CD1c-positive myeloid dendritic cell (primary cell): ENCODE results near the gene DNAJB1.
A peak's percentile ranks its signal among the peaks of the same experiment; 100 is the strongest.

Source experiments
- DNase-seq: peaks from one replicate; pipeline ENCODE4 v3.0.0-alpha.2; 2016; ENCODE audit errors: extremely low spot score

The DNAJB1 gene

GRCh38 chr19:14496029-14496833 is 22.0 kb downstream of the DNAJB1 start, which contains the start of gene GIPC1:
GIPC1 (minus strand) TSS chr19:14496127; CDS start chr19:14482976, 13,151 bp downstream.
- peak; percentile 85 for DNase-seq

DNA sequence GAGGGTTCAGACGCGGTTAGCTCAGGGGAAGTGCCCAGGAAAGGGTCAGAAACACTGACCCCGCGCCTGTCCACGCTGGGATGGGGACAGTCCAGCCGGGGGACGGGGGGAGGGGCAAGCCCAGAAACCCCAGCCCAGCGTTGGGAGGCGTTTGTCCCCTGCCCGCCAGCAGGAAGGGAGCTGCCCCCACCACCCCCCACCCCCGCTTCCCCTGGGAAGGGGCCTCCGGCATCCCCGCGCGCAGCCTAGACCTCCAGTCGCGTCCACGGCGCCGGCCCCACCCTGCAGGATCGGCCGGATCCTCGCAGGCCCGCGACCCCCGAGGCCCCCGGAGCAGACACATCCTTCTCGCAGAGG is 22.5 kb downstream of the DNAJB1 start:
- no peak for DNase-seq

- DNase-seq: no peak
Observed at GRCh38 chr19:14494910-14495671, 23.1 kb downstream of the DNAJB1 start.

DNA sequence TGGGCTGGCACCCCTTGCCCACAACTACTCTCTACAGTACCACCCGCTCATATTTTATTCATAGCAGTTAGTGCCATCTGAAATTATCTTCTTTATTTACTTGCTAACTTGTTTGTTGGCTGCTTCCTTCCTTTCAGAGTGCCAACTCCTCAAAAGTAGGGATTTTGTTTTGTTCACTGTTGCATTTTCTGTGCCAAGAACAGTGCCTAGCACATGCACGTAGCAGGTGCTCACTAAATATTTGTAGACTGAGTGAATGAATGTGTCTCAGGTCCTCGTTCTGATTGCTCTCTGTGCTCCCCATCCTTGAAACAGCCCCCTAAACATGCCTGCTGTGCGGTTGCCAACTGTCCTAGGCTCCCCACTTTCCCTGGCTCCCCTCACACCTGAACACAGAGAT is 23.8 kb downstream of the DNAJB1 start:
- no peak for DNase-seq

DNA sequence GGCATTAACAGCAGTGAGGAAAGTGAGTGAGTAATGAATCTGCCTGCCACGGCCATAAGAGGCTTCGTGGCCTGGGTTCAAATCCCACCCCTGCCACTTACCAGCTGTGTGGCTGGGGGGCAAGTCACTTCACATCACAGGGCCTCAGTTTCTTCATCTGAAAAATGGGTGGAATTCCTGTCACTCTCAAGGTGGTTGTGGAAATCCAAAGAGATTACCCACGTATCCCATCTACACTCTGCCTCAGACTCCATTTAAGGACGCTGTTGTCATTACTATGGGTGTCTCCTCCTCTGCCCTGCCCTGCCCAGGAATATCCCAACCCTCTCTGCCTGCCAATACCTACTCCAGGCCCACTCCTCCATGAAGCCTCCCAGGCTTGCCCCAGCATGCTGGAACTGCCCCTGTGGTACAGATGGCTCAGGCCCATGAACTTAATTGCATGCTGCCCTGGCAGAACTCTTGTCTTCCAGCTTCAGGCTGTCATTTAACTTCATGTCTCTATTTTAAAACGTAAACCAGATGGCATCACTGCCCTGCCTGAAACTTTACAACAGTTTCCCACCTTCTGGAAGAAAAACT is 25.4 kb downstream of the DNAJB1 start:
- DNase-seq: no peak

DNA sequence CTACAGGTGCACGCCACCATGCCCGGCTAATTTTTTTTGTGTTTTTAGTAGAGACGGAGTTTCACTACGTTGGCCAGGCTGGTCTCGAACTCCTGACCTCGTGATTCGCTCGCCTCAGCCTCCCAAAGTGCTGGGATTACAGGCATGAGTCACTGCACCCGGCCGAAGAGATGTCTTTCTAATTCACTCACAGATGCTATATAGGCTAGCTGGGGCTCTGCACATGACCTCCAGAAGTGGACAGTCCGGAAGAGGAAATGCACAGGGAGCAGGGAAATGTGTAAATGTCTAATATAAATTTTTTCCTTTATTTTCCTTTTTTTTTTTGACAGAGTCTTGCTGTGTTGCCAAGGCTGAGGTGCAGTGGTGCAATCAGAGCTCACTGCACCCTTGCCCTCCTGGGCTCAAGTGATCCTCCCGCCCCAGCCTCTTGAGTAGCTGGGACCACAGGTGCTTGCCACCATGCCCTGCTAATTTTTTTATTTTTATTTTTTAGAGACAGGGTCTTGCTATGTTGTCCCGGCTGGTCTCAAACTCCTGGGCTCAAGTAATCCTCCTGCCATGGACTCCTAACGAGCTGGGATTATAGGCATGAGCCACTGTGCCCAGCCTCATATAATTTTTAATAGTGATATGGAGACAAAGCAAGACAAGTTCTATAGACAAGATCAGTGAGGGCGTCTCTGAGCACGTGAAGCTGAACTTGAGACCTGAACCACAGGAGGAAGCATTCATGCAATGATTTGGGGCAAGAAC is 30.6 kb downstream of the DNAJB1 start:
- no peak for DNase-seq

- no peak for DNase-seq
Observed at GRCh38 chr19:14482172-14482941, 35.8 kb downstream of the DNAJB1 start.

- DNase-seq: no peak
Observed at GRCh38 chr19:14480700-14481079, 37.5 kb downstream of the DNAJB1 start.

- peak; percentile 77 for DNase-seq
Observed at GRCh38 chr19:14479975-14480699, 38.1 kb downstream of the DNAJB1 start.

DNA sequence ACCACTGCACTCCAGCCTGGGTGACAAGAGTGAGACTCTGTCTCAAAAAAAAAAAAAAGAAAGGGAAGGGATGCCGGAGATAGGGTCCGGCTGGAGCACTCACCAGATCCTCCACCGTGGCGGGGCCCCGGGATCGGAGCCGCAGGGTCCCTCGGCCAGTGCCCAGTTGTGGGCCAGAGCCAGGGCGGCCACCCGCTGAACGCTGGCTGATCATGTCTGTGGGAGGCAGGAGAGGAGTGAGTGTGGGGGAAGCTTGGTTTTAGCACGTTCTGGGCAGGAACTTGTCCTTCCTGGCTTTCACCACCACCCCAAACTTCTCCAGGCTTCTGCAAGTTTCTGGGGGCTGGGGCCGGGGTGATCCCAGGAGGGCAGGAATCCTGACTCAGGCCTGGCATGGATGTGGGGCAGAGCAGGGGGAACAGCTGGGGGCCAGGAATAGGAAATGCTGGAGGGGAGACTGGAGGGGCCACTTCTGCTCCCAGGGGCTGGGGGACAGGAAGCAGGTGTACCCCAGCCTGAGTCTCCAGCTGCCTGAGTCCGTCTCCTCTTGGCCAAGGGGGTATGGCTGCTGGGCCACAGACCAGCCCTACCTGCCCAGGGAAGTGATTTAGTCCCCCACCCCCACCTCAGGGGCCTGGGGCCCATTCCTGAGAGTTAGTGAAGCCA is 38.8 kb downstream of the DNAJB1 start:
- DNase-seq: no peak

- DNase-seq: no peak
Observed at GRCh38 chr19:14478113-14478545, 40.1 kb downstream of the DNAJB1 start.

GRCh38 chr19:14477418-14478112 is 40.6 kb downstream of the DNAJB1 start:
- DNase-seq: no peak

DNA sequence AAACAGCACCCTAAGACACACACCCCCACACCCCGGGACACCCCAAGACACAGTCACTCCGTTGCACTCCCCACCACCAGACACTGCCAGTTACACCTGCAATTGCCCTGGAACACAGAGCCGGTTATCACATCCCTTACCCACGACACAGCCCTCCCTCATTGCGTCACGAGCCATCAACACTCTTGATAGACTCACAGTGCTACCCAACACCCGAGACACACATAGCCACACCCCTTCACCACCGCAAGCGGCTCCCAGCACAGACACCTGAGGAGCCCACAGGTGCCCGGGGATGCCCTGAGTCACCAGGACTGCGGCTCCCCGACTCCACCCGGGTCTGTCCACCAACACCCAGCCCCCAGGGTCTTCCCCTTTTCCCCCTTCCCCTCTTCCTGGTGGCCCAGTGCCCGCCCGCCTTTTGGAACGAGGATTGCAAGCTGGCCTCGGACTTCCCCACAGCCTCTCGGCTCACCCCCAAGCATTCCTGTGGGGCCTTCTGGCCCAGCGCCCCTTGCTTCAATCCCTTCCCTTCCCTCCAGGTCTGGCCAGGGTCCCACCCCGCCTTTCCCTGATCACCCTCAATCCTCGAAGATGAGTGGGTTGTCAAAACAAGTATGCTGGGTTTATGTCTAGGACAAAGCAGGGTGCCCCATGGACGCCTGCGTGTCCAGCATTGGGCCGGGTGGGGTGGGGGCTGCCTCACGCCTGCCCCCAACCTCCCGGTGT is 41.4 kb downstream of the DNAJB1 start:
- peak; percentile 53 for DNase-seq

GRCh38 chr19:14476327-14476672 is 41.9 kb downstream of the DNAJB1 start:
- DNase-seq: no peak

DNA sequence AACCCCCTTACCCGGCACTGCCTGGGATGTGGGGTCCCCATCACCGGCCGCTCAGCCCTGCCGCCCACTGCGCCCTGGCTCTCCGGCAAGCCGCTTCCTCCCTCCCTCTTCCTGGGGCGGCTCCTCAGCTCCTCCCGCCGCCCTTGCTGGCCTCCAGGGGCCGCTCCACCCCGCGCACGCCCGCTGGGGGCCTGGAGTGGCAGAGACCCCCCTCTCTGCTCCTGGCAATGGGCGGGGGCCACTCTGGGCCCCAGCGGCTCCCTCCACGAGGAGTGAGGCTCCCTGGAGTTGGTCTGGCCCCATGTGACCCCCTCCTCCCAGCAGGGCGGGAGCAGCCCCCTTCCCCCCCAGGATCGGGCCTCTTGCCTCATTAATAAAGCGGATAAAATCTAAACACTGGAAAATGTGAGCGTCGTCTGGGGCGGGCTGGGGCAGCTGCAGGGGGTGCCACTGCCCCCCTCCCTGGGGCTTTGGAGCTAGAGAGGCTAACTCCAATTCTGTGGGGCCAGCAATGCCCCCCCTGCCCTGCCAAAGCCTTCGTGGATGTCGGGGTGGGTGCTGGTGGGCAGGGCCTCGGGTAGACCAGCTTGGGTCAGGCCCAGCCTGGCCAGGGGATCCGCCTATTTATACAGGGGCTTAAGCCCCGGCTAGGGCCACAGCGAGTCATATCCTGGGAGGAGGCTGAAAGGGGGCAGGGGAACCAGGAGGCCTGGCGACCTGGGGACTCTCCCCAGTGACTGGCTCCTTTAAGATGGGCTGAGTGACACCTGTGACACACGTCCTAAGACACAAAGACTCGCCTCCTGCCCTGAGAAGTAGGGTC is 42.7 kb downstream of the DNAJB1 start, which contains the start of gene PTGER1:
TSS of gene PTGER1 (minus strand) at position 104 of the 823 bp plus-strand sequence. CDS start 1,034 bp downstream, outside the sequence.
- peak; percentile 36 for DNase-seq

DNA sequence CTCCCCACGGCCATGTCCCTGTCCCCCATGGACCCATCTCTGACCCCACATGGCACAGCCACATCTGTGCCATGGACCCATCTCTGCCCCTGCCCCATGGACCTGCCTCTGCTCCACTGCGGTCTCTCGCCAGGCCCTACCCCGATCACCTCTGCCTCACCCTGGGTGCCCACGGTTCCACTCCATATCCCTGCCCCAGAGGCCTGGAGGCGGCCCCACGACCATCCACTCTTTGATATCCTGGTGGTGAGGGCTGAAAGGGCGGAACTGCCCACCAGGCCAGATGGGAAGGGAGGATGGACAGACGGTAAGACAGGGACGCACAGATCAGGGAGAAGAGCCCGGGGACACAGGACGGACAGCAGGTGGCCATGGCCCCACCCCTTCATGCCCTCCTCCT is 43.4 kb downstream of the DNAJB1 start:
- no peak for DNase-seq

GRCh38 chr19:14473978-14474578 is 44.1 kb downstream of the DNAJB1 start:
- DNase-seq: no peak
